Stimulated activated CD8-positive, alpha-beta memory T cell treated with anti-CD3 and anti-CD28 coated beads, Interleukin-15, amount 100 ng/mL, for 1 hour (primary cell): ENCODE measurements around the gene MVK.

Experiments used
- DNase-seq: peaks from one replicate; pipeline ENCODE4 v3.0.0-alpha.2; 2020; ENCODE audit warnings: low read depth

MVK gene

GRCh38 chr12:109567296-109567695, 6.3 kb upstream of the MVK start:
- no peak for DNase-seq

GRCh38 chr12:109567967-109568366, 5.6 kb upstream of the MVK start:
- no peak for DNase-seq

- DNase-seq, result no peak
These were observed 5.1 kb upstream of the MVK start for GRCh38 chr12:109568486-109568885.

GRCh38 chr12:109571773-109572505, 1.7 kb upstream of the MVK start:
- no peak for DNase-seq

GRCh38 chr12:109572506-109572845, 1.1 kb upstream of the MVK start:
- DNase-seq, result no peak

DNA sequence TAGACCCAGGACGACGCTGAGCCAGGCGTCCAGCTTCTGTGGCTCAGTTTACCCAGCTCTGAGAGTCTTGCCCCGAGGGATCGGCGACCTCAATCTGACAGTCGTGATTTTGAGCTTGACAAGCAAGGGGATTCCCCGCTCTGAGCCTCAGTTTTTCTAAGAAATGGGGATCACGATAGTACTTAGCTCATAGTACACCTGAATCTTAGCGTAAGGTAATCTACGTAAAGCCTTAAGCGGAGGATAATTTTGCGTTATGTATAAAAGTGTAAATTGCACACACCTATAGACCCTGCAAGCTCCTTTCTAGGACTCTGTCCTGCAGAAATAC, 285 bp downstream of the MVK start:
- DNase-seq, result no peak

DNA sequence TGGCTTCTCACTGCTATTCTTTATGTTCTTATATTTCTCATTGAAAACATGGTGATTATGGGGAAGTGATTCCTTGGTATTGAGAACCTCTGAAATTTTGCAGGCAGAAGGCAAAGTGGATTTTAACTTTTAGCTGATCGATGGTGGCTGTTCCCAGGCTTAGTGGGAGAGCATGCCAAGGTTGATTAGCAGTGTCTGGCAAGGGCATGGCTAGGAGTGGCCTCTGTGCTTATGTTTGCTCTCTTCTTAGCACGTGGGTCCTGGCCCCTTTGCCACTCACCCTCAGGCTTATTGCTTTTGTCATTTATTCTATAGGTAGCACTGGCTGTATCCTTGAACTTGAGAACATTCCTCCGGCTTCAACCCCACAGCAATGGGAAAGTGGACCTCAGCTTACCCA, 2.1 kb downstream of the MVK start:
- DNase-seq, result no peak

DNA sequence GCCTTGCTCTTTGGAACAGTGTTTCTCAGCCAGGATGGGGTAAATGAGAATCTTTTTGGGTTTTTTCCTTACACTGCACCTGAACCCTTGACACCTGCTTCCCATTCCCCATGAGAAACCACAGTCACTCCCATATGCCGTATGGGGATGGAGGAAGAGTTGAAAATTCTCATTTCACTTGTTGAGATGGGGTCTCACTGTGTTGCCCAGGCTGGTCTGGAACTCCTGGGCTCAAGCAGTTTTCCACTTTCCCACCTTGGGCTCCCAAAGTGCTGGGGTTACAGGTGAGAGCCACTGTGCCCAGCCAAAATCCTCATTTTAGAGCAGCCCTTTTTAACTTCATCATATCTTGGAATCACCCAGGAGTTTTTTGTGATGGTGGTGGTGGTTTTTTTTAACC, 3.7 kb downstream of the MVK start:
- DNase-seq, result no peak

DNA sequence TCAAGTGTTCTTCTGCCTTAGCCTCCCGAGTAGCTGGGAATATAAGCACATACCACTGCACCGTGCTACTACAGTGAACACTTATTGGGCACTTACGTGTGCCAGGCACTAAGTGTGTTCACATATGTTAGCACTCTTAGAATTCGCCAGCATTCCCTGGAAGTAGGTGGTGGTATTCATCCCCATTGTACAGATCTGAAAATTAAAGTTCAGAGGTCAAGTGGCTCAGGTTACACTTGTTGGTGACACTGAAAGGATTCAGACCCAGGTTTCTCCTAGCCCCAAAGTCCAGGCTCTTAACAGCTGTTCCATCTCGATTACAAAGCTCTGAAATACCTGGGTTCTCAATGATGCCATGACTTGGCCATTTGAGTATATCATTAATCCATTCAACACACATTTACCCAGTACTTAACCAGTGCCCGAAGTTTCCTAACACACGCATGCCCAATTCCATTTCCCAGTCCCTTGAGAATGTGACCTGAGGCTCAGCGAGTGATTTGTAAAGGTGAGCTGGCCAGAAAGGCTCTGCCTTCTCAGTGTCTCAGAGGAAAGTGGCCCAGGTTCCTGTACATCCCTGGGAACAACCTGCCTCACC, 4.8 kb downstream of the MVK start:
- DNase-seq, result no peak

DNA sequence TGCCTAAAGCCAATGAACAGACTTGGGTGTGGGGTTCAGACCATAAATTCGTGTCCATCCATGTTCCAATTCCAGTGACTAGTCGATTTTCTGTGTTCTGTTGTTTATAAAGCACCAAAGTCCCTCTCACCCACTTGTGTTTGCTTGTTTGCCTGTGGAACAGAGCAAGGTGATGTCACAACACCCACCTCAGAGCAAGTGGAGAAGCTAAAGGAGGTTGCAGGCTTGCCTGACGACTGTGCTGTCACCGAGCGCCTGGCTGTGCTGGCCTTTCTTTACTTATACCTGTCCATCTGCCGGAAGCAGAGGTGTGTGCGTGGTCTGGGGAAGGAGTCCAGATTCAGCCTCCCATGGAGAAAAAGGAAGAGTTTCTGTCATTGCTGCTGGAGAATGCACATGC, 6.0 kb downstream of the MVK start:
- no peak for DNase-seq

GRCh38 chr12:109580272-109580671, 6.7 kb downstream of the MVK start:
- DNase-seq, result no peak

GRCh38 chr12:109580684-109581333, 7.2 kb downstream of the MVK start:
- DNase-seq, result no peak

GRCh38 chr12:109581334-109581691, 7.7 kb downstream of the MVK start:
- DNase-seq, result no peak

DNA sequence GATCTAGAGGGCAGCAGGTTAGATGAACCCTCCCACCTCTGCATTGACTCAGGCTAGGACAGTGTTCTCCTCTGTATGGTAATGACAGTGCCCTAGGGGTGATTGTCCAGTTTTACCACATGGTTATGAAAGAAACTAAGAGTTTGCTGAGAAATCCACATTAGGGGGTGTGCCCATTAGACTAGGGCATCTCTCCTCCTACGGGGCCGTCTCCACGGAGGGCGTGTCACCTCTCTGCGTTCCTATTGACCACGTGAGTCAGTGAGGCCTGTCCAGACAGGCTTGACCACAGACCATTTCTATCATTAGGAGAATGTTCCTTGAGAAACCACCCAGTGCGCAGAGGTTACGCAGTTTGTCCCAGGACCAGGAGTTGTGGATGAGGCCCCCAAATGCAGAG, 8.3 kb downstream of the MVK start:
- DNase-seq, result no peak

DNA sequence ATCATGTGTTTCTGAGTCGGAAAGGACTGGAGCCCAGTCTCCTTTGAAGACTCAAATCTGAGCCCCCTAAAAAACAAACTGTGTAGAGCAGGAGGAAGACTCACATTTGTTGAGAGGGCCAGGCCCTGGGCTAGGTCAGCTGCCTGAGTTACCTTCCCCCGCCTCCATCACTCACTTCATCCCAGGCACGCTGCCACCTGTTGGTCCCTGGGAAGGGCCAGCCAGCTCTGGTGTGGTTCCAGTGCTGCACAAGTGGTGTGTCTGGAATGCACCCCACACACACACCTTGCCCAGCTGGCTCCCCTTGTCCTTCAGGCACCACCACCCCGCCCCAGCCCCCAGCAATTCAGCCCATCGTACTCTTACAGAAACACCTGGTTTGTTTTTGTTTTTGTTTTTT, 9.0 kb downstream of the MVK start:
- DNase-seq, result no peak

DNA sequence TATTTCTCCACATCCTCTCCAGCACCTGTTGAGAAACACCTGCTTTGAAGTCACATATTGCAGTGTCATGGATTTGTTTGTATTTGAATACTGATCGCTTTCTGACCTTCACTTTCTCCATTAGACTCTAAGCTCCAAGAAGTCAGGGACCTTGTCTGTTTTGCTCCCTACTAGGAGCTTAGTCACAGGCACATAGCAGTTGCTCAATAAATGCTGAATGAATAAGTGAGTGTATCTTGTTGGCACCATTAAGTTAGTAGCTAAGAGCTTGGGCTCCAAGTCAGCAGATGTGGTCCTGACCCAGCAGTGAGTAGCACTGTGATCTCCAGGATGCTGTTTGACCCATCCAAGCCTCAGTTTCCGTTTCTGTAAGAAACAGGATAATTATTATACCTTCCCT, 10.1 kb downstream of the MVK start:
- no peak for DNase-seq

DNA sequence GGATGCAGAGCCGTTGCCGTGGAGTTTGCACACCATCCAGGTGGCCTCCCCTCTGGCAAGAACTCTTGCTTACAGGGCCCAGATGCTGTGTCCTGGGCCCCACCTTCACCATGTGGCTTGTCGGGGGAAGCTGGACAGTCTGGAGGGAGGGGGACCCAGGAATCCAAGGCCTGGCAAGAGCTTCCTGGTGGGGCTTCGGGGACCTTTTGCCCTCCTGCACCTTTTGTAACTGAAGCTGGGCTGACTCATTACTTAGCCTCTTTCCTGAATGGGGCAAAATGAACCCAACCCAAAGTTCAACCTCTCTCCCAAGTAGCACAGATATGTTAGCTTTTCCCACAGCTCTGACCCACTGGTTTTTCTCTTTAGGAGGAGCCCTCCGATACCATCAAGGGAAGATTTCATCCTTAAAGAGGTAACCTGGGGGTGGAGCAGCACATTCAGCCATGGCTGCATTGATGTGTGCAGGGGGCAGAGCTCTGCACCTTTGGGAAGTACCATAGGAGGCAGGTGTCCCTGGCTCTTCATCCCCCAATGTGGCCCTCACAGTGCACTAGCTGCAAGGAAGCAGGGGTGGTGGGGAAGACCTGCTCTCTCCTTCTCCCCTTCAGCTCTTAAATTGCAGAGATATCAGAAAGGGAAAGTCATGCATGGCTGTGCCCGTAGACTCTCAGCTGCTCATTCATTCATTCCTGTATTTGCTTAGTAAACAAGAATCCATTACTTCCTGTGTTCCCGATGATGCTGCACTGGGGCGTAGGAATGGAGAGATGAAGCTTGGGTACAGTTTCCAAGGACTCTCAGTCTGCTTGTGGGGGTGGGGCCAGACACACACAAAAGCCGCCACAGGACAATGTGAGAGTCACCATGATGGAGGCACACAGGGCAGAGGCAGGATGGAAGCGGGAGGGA, 13.0 kb downstream of the MVK start:
- DNase-seq, result no peak

GRCh38 chr12:109587921-109588320, 14.3 kb downstream of the MVK start:
- no peak for DNase-seq

- no peak for DNase-seq
These were observed 15.1 kb downstream of the MVK start for GRCh38 chr12:109588461-109589239.

GRCh38 chr12:109589240-109589590, 15.6 kb downstream of the MVK start:
- DNase-seq, result no peak

DNA sequence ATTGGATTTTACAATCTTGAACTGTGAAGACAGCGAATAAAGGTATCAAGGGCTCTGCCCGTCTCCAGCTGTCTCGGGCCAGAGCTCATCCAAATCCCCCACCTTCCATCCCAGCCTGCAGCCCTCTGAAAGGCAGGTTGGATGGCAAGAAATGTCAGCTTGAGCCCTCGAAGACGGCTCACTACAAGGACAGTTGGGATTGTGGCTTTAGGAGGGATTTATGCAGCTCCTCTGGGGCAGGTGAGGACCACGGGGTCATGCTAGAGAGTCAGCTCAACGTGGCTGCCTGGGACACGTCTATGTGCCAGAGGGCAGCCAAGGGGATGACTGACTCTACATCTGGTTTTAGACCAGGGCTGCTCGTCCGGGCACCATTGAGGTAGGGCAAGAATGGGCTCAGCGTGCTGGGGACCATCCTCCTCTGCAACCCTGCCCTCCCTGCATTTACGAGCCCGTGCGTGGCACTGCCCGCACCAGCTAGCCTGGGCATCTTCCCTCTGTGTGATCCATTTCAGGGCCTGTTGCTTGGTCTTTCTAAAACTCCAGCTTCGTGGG, 16.2 kb downstream of the MVK start:
- DNase-seq, result no peak

- no peak for DNase-seq
These were observed 17.0 kb downstream of the MVK start for GRCh38 chr12:109590566-109590965.
